Duodenal mucosa (tissue), 2 donors: ENCODE data around the gene C8G.

Source experiments
- H3K27ac ChIP-seq: one replicate; pipeline ENCODE4 v1.7.0; 2013; ENCODE audit warnings: low read depth, low read length
- H3K27me3 ChIP-seq, 2 donors: one replicate each; pipeline ENCODE4 v1.7.0; 2013; ENCODE audit warnings: low read length in 2 of 2, control low read depth in 1 of 2; ENCODE audit not compliant: insufficient read depth in 2 of 2, control insufficient read depth in 1 of 2
- H3K36me3 ChIP-seq, 2 donors: one replicate each; pipeline ENCODE4 v1.7.0; 2013; ENCODE audit warnings: low read length in 2 of 2, control low read depth in 1 of 2; ENCODE audit not compliant: insufficient read depth in 2 of 2, control insufficient read depth in 1 of 2
- H3K4me1 ChIP-seq, 2 donors: one replicate each; pipeline ENCODE4 v1.7.0; 2013; ENCODE audit warnings: low read length in 2 of 2, control low read depth in 1 of 2; ENCODE audit not compliant: insufficient read depth in 2 of 2, control insufficient read depth in 1 of 2
- H3K4me3 ChIP-seq, 2 donors: one replicate each; pipeline ENCODE4 v1.7.0; 2013; ENCODE audit warnings: low read length in 2 of 2, low read depth in 1 of 2
- H3K9ac ChIP-seq, 2 donors: one replicate each; pipeline ENCODE4 v1.7.0; 2013; ENCODE audit warnings: low read length in 2 of 2, low read depth in 1 of 2
- H3K9me3 ChIP-seq, 2 donors: one replicate each; pipeline ENCODE4 v1.7.0; 2013; ENCODE audit warnings: low read length in 2 of 2, control low read depth in 1 of 2; ENCODE audit not compliant: control insufficient read depth in 1 of 2

C8G gene

GRCh38 chr9:136968333-136969127, 23.5 kb downstream of the C8G start:
- Histone ChIP-seq H3K4me1 (peaks cover 12 to 14% of the 10 kb centered on the region in 2 donors), H3K36me3 (no peaks in the 10 kb centered on the region), H3K9ac (no peak overlapping the region), H3K27me3 (no peaks in the 10 kb centered on the region), H3K4me3 (no peak overlapping the region), H3K9me3 (no peaks in the 10 kb centered on the region), H3K27ac (no peak overlapping the region)

GRCh38 chr9:136969150-136969549, 24.1 kb downstream of the C8G start:
- Histone ChIP-seq H3K4me1 (peaks cover 10 to 13% of the 10 kb centered on the region in 2 donors), H3K36me3 (no peaks in the 10 kb centered on the region), H3K27ac (no peak overlapping the region), H3K9ac (no peak overlapping the region), H3K27me3 (no peaks in the 10 kb centered on the region), H3K9me3 (no peaks in the 10 kb centered on the region), H3K4me3 (no peak overlapping the region)

GRCh38 chr9:136969774-136970173, 24.7 kb downstream of the C8G start:
- Histone ChIP-seq H3K4me1 (peaks cover 5 to 6% of the 10 kb centered on the region in 2 donors), H3K27me3 (no peaks in the 10 kb centered on the region), H3K4me3 (no peak overlapping the region), H3K9me3 (no peaks in the 10 kb centered on the region), H3K9ac (no peak overlapping the region), H3K36me3 (no peaks in the 10 kb centered on the region), H3K27ac (no peak overlapping the region)

- Histone ChIP-seq H3K27me3 (no peaks in the 10 kb centered on the region), H3K4me3 (no peak overlapping the region), H3K4me1 (peaks cover 3 to 5% of the 10 kb centered on the region in 2 donors), H3K36me3 (no peaks in the 10 kb centered on the region), H3K9me3 (no peaks in the 10 kb centered on the region), H3K9ac (no peak overlapping the region), H3K27ac (no peak overlapping the region)
These were observed 25.3 kb downstream of the C8G start for GRCh38 chr9:136970361-136970760.

- Histone ChIP-seq H3K36me3 (no peaks in the 10 kb centered on the region), H3K27ac (no peak overlapping the region), H3K9ac (no peak overlapping the region), H3K9me3 (no peaks in the 10 kb centered on the region), H3K4me1 (peaks cover 0 to 5% of the 10 kb centered on the region in 2 donors), H3K4me3 (no peak overlapping the region), H3K27me3 (peaks cover 0 to 5% of the 10 kb centered on the region in 2 donors)
These were observed 26.7 kb downstream of the C8G start for GRCh38 chr9:136971746-136972145.

- H3K9me3 ChIP-seq = no peaks in the 10 kb centered on the region
These were observed 27.3 kb downstream of the C8G start for GRCh38 chr9:136972335-136972734.

GRCh38 chr9:136972743-136973142, 27.7 kb downstream of the C8G start:
- no peak overlapping the region for H3K4me3 ChIP-seq
- no peak overlapping the region for H3K9ac ChIP-seq
- H3K27me3 ChIP-seq = peaks cover 0 to 14% of the 10 kb centered on the region in 2 donors
- no peaks in the 10 kb centered on the region for H3K9me3 ChIP-seq
- H3K27ac ChIP-seq = no peak overlapping the region
- H3K4me1 ChIP-seq = peaks cover 0 to 8% of the 10 kb centered on the region in 2 donors
- no peaks in the 10 kb centered on the region for H3K36me3 ChIP-seq

More at GRCh38 chr9:136972335-136972734, 27.3 kb downstream of the C8G start:
- H3K4me3 ChIP-seq = no peak overlapping the region
- peaks cover 0 to 6% of the 10 kb centered on the region in 2 donors for H3K4me1 ChIP-seq
- H3K36me3 ChIP-seq = no peaks in the 10 kb centered on the region
- H3K9ac ChIP-seq = no peak overlapping the region
- peaks cover 0 to 10% of the 10 kb centered on the region in 2 donors for H3K27me3 ChIP-seq
- H3K27ac ChIP-seq = no peak overlapping the region

- H3K4me1 ChIP-seq = peaks cover 0 to 13% of the 10 kb centered on the region in 2 donors
- no peaks in the 10 kb centered on the region for H3K9me3 ChIP-seq
- no peak overlapping the region for H3K27ac ChIP-seq
These were observed 28.9 kb downstream of the C8G start for GRCh38 chr9:136973618-136974617.

GRCh38 chr9:136974817-136975535, 29.9 kb downstream of the C8G start:
- Histone ChIP-seq H3K9me3 (no peaks in the 10 kb centered on the region), H3K27me3 (peaks cover 0 to 16% of the 10 kb centered on the region in 2 donors), H3K4me3 (no peak overlapping the region), H3K4me1 (peaks cover 0 to 13% of the 10 kb centered on the region in 2 donors), H3K9ac (no peak overlapping the region), H3K36me3 (no peaks in the 10 kb centered on the region), H3K27ac (no peak overlapping the region)

More at GRCh38 chr9:136973618-136974617, 28.9 kb downstream of the C8G start:
- no peak overlapping the region for H3K4me3 ChIP-seq
- no peak overlapping the region for H3K9ac ChIP-seq
- H3K36me3 ChIP-seq = no peaks in the 10 kb centered on the region
- peaks cover 0 to 16% of the 10 kb centered on the region in 2 donors for H3K27me3 ChIP-seq
